DND-41 (cell line): ENCODE data around the gene UBE3D.
A peak's percentile ranks its signal among the peaks of the same experiment; 100 is the strongest.

ENCODE experiments used
- CTCF ChIP-seq: IDR thresholded peaks from 2 replicates; pipeline ENCODE4 v1.5.1; 2012; ENCODE audit warnings: borderline replicate concordance, low read length, moderate library complexity, mild to moderate bottlenecking; ENCODE audit not compliant: poor library complexity, severe bottlenecking; ENCODE audit errors: extremely low read depth
- EZH2 ChIP-seq: IDR thresholded peaks from 3 replicates; pipeline ENCODE4 v1.6.1; 2012; ENCODE audit warnings: borderline replicate concordance, low read depth, mild to moderate bottlenecking, moderate library complexity, low read length, inconsistent platforms; ENCODE audit not compliant: severe bottlenecking

- TF ChIP-seq EZH2 (no peak), CTCF (peak; percentile 98)
These were observed 2.1 kb upstream of the UBE3D start, which contains the start of gene DOP1A for GRCh38 chr6:83067448-83068439.
